Ishikawa (cell line): ENCODE measurements around the gene SELENOP.

Source experiments
- CEBPB ChIP-seq: IDR thresholded peaks from 2 replicates; pipeline ENCODE4 v1.6.1; 2012
- CREB1 ChIP-seq: IDR thresholded peaks from 2 replicates; pipeline ENCODE4 v1.6.1; 2012; ENCODE audit warnings: low read depth
- EP300 ChIP-seq: IDR thresholded peaks from 2 replicates; pipeline ENCODE4 v1.6.1; 2012; ENCODE audit warnings: borderline replicate concordance
- FOXM1 ChIP-seq: IDR thresholded peaks from 2 replicates; pipeline ENCODE4 v1.6.1; 2012; ENCODE audit warnings: low read depth, borderline replicate concordance
- RAD21 ChIP-seq: IDR thresholded peaks from 2 replicates; pipeline ENCODE4 v1.6.1; 2012; ENCODE audit warnings: low read depth
- TAF1 ChIP-seq: IDR thresholded peaks from 2 replicates; pipeline ENCODE4 v1.6.1; 2012; ENCODE audit warnings: low read depth, mild to moderate bottlenecking
- TEAD4 ChIP-seq: IDR thresholded peaks from 2 replicates; pipeline ENCODE4 v1.6.1; 2012
- TF ChIP-seq, protein P1 (sequence below): IDR thresholded peaks from 2 replicates; pipeline ENCODE4 v1.6.1; 2012; ENCODE audit warnings: low read depth, mild to moderate bottlenecking
- TF ChIP-seq, protein P2 (sequence below): IDR thresholded peaks from 2 replicates; pipeline ENCODE4 v1.6.1; 2012

DNA sequence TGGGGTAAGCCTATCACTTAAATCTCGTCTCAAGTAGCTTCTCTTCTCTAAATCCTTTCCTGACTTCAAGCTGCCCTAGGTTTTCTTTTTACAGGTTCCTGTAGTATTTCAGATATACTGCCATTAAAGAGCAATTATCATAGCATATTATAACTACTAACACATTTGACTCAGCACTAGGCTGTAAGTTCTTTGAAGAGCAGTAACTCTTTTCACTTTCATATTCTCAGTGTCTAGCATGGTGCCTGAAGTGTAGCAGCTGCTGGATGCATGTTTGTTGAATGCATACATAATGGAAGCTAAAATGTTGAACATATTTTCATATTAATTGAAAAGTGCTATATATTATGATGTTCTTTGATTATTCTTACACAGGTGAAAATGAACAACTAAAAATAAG lies 32.6 kb downstream of the SELENOP start:
- TF ChIP-seq TAF1: no peak
- no peak for TF ChIP-seq RAD21
- TF ChIP-seq FOXM1: no peak
- no peak for TF ChIP-seq CREB1
- TF ChIP-seq, protein P1, sequence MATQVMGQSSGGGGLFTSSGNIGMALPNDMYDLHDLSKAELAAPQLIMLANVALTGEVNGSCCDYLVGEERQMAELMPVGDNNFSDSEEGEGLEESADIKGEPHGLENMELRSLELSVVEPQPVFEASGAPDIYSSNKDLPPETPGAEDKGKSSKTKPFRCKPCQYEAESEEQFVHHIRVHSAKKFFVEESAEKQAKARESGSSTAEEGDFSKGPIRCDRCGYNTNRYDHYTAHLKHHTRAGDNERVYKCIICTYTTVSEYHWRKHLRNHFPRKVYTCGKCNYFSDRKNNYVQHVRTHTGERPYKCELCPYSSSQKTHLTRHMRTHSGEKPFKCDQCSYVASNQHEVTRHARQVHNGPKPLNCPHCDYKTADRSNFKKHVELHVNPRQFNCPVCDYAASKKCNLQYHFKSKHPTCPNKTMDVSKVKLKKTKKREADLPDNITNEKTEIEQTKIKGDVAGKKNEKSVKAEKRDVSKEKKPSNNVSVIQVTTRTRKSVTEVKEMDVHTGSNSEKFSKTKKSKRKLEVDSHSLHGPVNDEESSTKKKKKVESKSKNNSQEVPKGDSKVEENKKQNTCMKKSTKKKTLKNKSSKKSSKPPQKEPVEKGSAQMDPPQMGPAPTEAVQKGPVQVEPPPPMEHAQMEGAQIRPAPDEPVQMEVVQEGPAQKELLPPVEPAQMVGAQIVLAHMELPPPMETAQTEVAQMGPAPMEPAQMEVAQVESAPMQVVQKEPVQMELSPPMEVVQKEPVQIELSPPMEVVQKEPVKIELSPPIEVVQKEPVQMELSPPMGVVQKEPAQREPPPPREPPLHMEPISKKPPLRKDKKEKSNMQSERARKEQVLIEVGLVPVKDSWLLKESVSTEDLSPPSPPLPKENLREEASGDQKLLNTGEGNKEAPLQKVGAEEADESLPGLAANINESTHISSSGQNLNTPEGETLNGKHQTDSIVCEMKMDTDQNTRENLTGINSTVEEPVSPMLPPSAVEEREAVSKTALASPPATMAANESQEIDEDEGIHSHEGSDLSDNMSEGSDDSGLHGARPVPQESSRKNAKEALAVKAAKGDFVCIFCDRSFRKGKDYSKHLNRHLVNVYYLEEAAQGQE: no peak
- no peak for TF ChIP-seq CEBPB
- TF ChIP-seq, protein P2, sequence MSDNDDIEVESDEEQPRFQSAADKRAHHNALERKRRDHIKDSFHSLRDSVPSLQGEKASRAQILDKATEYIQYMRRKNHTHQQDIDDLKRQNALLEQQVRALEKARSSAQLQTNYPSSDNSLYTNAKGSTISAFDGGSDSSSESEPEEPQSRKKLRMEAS: no peak
- no peak for TF ChIP-seq TEAD4
- no peak for TF ChIP-seq EP300
